PC-9 (cell line): ENCODE results near the gene WDR48.

Experiments
- CTCF ChIP-seq: fragments of 200-600 bp; sonication (generic); conservative IDR thresholded peaks from 2 replicates; pipeline ENCODE4 v1.6.1; 2017; ENCODE audit warnings: mixed run types, antibody characterized with exemption, mild to moderate bottlenecking, moderate library complexity
- EZH2 ChIP-seq: fragments of 200-600 bp; sonication (generic); IDR thresholded peaks from 2 replicates; pipeline ENCODE4 v1.8.0; 2017; ENCODE audit warnings: antibody characterized with exemption, low read depth

DNA sequence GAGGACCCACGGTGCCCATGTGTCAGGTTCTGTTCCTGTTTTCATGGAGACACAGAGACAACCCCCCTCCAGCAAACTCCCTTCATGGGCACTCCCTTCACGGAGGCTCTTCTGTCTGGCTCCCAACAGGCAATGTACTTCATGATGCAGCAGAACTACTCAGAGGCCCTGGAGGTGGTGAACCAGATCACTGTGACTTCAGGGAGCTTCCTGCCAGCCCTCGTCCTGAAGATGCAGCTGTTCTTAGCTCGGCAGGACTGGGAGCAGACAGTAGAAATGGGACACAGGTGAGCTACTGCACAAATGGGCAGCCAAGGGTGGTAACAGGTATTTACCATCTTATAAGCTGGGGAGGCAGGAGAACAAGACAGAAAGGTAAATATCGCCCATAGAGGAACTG is 62.6 kb downstream of the WDR48 start:
- TF ChIP-seq CTCF, result no peak
- no peak for TF ChIP-seq EZH2
